Raji (cell line): ENCODE data around the gene ATG16L1.

ENCODE experiments used
- POLR2A ChIP-seq: IDR thresholded peaks from 2 replicates; pipeline ENCODE4 v1.6.1; 2011; ENCODE audit warnings: low read depth, low read length, control low read depth; ENCODE audit not compliant: insufficient read depth

Gene ATG16L1

GRCh38 chr2:233265899-233266431 is 14.5 kb downstream of the ATG16L1 start:
- TF ChIP-seq POLR2A = no peak

- TF ChIP-seq POLR2A = no peak
These were observed 15.0 kb downstream of the ATG16L1 start for GRCh38 chr2:233266481-233266880.

DNA sequence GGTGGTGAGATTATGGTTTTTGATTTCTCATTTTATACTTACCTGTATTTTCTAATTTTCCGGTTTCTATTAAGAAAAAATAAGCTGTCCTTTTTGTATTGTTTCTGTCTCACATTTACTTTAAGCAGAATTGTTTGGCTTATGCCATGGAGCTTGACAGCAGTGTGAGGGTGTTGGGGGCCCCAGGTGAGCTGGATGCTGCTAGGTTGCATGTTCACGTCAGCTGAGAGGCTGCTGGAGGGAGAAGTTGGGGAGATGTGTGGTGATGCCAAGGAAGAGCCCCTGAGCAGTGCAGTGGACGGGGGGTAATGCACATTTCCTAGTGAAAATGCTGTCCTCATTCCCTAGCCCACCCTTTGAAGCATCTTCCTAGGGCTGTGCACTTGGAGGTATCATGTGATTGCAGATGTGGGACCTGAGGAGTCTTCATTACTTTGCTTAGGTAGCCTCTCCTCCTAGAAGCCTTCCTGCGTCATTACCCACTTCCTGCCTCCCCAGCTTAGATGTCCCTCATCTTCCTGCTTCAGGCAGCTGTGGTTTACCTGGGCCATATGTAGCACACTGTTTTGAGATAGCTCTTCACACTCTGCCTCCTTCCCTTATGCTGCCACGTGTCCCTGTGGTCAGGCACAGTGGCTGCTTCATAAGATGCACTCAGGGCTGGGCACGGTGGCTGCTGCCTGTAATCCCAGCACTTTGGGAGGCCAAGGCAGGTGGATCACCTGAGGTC is 16.2 kb downstream of the ATG16L1 start:
- no peak for TF ChIP-seq POLR2A

DNA sequence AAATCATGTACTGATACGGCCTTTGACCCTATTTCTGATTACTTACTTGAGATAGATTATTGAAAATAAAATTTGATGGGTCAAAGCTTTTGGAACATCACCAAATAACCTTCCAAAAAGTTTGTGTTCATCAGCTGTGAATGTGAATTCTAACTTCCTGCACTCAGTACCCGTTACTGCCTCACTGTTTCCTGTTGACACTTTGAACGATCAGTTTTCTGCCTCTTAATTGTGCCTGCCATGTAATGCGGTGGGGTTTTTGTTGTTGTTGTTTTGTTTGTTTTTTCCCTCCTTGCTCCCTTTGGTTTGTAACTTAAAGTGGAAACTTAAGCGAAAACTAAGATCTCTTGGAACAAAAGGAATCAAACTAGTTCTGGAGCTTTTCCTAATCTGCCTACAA is 18.9 kb downstream of the ATG16L1 start:
- no peak for TF ChIP-seq POLR2A

GRCh38 chr2:233270951-233271350 is 19.5 kb downstream of the ATG16L1 start:
- TF ChIP-seq POLR2A = no peak

GRCh38 chr2:233271693-233272092 is 20.2 kb downstream of the ATG16L1 start:
- no peak for TF ChIP-seq POLR2A

DNA sequence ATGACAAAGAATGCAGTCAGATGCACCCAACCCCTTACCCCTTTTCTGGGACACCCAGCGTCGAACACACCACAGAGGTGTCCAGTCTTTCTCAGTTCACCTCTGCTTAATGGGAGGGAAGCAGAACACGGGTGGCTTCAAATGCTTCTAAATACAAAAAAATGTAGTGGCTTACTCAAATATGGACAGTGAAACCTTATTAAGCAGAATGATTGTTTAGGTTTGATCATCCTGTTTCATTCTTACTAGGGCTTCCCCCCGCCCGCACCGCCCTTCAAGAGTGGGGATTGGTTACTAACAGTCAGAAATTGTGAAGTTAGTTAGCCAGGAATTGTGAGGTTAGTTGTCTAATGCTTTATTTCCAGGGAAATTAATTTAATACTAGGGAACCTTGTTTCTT is 21.6 kb downstream of the ATG16L1 start:
- no peak for TF ChIP-seq POLR2A

DNA sequence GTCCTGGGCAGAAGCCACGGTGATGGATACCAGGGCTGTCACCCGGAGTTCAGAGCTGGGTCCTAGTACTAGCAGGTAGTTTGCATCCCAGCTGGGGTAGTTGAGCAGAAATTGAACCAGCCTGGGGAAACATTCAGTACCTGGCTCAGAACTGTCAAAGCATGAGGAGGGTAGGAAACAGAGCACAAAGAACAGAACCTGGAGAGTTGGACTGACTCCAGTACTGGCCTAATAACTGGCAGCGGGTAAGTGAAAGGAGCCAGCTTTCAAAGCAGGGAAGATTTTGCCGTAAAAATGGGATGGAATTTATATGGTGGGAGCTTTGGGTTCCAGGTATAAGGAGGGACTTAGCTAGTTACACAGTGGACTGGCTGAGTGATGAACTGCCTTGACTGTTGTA is 23.8 kb downstream of the ATG16L1 start:
- TF ChIP-seq POLR2A = no peak

GRCh38 chr2:233278921-233279320 is 27.4 kb downstream of the ATG16L1 start:
- TF ChIP-seq POLR2A = no peak

DNA sequence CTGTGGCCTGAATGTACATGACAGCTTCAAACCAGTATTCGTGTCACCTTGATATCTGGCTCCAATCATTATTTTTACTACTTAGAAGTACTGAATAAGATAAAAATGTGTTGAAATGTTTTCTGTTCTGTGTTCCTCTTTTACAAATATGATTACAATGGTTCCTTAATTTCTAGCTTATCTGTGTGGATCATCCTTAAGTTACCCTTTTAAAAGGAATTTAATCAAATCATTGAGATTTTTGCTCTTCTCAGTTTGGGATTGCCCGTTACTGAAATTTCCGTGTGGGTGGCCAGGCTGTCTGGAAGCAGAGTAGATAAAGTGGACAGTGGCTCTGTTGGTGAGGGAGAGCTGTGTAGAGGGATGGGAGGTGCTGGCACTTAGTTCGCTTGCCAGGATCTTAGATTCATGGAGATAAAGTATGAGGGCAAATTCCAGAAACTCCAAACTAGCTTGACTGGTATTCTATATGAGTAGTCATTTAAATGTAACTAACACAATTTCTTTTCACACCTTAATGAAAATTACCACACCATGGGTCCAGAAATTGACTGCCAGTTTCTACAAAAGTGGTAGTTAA is 28.7 kb downstream of the ATG16L1 start:
- no peak for TF ChIP-seq POLR2A

DNA sequence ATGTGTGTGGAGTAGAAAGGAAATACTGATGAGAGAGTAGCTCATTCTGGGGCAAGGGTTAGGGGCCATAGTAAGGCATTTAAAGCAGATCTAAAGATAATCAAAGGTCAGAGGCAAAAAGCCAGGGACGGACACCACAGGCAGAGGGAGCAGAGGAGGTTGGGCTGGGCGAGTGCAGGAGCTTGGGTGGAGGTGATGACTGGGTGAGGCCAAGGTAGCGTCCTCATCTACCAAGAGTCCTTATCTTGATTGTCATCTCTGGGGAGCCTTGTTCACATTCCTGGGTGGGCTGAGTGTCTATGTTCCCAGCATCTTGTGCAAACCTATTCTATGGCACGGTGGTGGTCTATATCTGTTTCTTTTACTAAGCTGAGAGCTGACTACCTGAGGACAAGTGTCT is 30.1 kb downstream of the ATG16L1 start:
- no peak for TF ChIP-seq POLR2A

GRCh38 chr2:233281992-233282603 is 30.6 kb downstream of the ATG16L1 start:
- TF ChIP-seq POLR2A = no peak

DNA sequence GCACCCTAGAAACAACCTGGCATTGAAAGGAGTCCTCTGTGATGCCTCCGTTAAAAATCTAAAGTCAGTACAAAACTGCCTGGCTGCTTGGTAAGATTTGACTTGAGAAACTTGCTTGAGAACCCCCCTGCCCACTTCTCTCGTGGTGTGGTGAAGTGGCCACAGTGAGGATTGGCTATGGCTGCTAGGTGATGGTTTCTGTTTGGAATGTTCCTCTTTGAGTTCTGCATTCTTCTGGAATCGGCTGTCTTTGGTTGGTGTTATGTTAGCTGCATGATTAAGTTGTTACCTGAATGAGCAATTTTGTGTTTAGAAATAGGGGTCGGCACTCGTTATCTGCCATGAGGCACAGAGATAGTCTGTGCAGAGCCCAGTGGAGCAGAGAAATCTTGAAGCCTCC is 34.4 kb downstream of the ATG16L1 start:
- no peak for TF ChIP-seq POLR2A

DNA sequence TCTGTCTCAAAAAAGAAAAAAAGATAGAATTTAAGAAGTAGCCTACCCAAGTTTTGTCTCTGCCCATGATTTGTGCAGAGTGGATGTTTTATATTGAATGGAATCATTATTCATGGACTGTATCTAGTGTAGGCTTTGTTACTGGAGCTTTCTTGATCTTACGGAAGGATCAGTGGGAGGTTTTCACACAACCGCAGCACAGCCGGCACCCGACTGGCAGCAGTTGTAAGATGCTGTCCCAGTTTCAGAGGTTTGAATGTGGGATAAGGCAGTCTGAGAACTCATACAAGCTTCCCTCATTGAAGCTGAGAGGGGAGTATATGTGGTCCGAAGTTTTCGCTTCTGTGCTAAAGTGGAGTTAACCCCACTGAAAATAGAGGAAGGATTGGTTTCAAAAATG is 36.4 kb downstream of the ATG16L1 start:
- TF ChIP-seq POLR2A = no peak

DNA sequence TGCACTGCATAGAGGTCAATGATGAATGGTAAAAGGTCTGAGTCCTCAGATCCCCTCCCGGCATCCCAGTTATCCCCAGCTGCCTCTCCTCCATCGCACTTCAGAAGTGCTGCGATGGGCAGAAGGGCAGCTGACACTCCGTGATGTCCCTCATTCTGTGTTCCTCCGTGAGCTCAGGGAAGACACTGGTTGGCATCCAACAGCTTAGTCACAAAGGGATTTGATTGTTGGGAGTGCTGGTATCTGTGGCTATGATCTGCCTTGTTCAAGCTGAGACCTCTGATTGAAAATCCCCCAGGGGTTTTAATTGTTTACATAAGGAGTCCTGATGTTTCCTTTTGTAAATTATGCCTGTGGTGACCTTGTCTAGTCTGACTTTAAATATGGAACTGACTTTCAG is 37.2 kb downstream of the ATG16L1 start:
- TF ChIP-seq POLR2A = no peak

GRCh38 chr2:233289648-233290047 is 38.2 kb downstream of the ATG16L1 start:
- no peak for TF ChIP-seq POLR2A
